Liver (tissue), 9 donors: Measurements from ENCODE around the gene ARAP3. TPM values are rescaled to one million over a fixed set of nuclear protein-coding genes. Genes with fewer than 3 reads are reported as not detected.
A peak's percentile ranks its signal among the peaks of the same experiment; 100 is the strongest.

Experiments
- DNase-seq: peaks from one replicate; pipeline ENCODE4 v3.0.0-alpha.2; 2017; ENCODE audit warnings: low spot score
- H3K27ac ChIP-seq, 2 donors: one replicate each; pipeline ENCODE4 v1.7.0; 2013; ENCODE audit warnings: inconsistent platforms in 2 of 2, low read length in 2 of 2, control low read depth in 1 of 2, low read depth in 1 of 2, mild to moderate bottlenecking in 1 of 2
- H3K27me3 ChIP-seq, 4 donors: one replicate each; pipeline versions ENCODE4 v1.6.1 to v1.7.0; 2013; ENCODE audit warnings: low read length in 3 of 4, inconsistent platforms in 1 of 4, mild to moderate bottlenecking in 1 of 4, moderate library complexity in 1 of 4; ENCODE audit not compliant: control insufficient read depth in 4 of 4, insufficient read depth in 4 of 4
- H3K36me3 ChIP-seq, 4 donors: one replicate each; pipeline versions ENCODE4 v1.6.1 to v1.7.0; 2013; ENCODE audit warnings: low read length in 3 of 4, mild to moderate bottlenecking in 3 of 4, low read depth in 1 of 4, moderate library complexity in 1 of 4; ENCODE audit not compliant: control insufficient read depth in 4 of 4, insufficient read depth in 3 of 4
- H3K4me1 ChIP-seq, 4 donors: one replicate each; pipeline versions ENCODE4 v1.6.1 to v1.7.0; 2013; ENCODE audit warnings: low read length in 3 of 4, mild to moderate bottlenecking in 3 of 4, moderate library complexity in 1 of 4; ENCODE audit not compliant: control insufficient read depth in 4 of 4, insufficient read depth in 4 of 4
- H3K4me3 ChIP-seq, 3 donors: one replicate each; pipeline versions ENCODE4 v1.6.1 to v1.7.0; 2013; ENCODE audit warnings: low read length in 3 of 3, control low read depth in 1 of 3, low read depth in 1 of 3, mild to moderate bottlenecking in 1 of 3
- H3K9ac ChIP-seq, 2 donors: one replicate each; pipeline ENCODE4 v1.7.0; 2013; ENCODE audit warnings: low read length in 2 of 2, mild to moderate bottlenecking in 2 of 2, moderate library complexity in 2 of 2, control low read depth in 1 of 2, low read depth in 1 of 2
- H3K9me3 ChIP-seq, 4 donors: one replicate each; pipeline versions ENCODE4 v1.6.1 to v1.7.0; 2013; ENCODE audit warnings: low read length in 3 of 4; ENCODE audit not compliant: control insufficient read depth in 4 of 4
- ATF3 ChIP-seq: IDR thresholded peaks from 2 replicates; pipeline ENCODE4 v1.6.1; 2016; ENCODE audit warnings: antibody characterized with exemption
- CTCF ChIP-seq: fragments of 150-350 bp; IDR thresholded peaks from 2 replicates; pipeline ENCODE4 v1.5.1; 2017; ENCODE audit warnings: improper control_type of control experiment, low read depth, low read length; ENCODE audit not compliant: missing input control
- EGR1 ChIP-seq, 2 donors: IDR thresholded peaks; 2 replicates each; pipeline ENCODE4 v1.6.1; 2016 to 2018; ENCODE audit warnings: antibody characterized with exemption in 2 of 2, low read depth in 2 of 2
- FOXA1 ChIP-seq: IDR thresholded peaks from 2 replicates; pipeline ENCODE4 v1.6.1; 2016; ENCODE audit warnings: antibody characterized with exemption
- FOXA2 ChIP-seq: IDR thresholded peaks from 2 replicates; pipeline ENCODE4 v1.6.1; 2016; ENCODE audit warnings: antibody characterized with exemption
- GABPA ChIP-seq, 2 donors: IDR thresholded peaks in 1 of 2; conservative IDR thresholded peaks in 1 of 2; 2 replicates each; pipeline ENCODE4 v1.6.1; 2016; ENCODE audit warnings: antibody characterized with exemption in 2 of 2, mild to moderate bottlenecking in 1 of 2, moderate library complexity in 1 of 2
- HNF4A ChIP-seq, 2 donors: conservative IDR thresholded peaks; 2 replicates each; pipeline ENCODE4 v1.6.1; 2016; ENCODE audit warnings: antibody characterized with exemption in 2 of 2, mild to moderate bottlenecking in 2 of 2
- HNF4G ChIP-seq: IDR thresholded peaks from 2 replicates; pipeline ENCODE4 v1.6.1; 2016; ENCODE audit warnings: antibody characterized with exemption
- JUND ChIP-seq, 2 donors: IDR thresholded peaks; 2 replicates each; pipeline ENCODE4 v1.6.1; 2016; ENCODE audit warnings: antibody characterized with exemption in 2 of 2
- MAX ChIP-seq: IDR thresholded peaks from 2 replicates; pipeline ENCODE4 v1.6.1; 2016; ENCODE audit warnings: antibody characterized with exemption
- NR2F2 ChIP-seq: IDR thresholded peaks from 2 replicates; pipeline ENCODE4 v1.6.1; 2016; ENCODE audit warnings: antibody characterized with exemption
- RAD21 ChIP-seq, 2 donors: IDR thresholded peaks; 2 replicates each; pipeline ENCODE4 v1.6.1; 2016; ENCODE audit warnings: antibody characterized with exemption in 2 of 2, mild to moderate bottlenecking in 2 of 2
- RXRA ChIP-seq, 2 donors: IDR thresholded peaks; 2 replicates each; pipeline ENCODE4 v1.6.1; 2017 to 2018; ENCODE audit warnings: antibody characterized with exemption in 2 of 2, mild to moderate bottlenecking in 1 of 2
- SP1 ChIP-seq: IDR thresholded peaks from 2 replicates; pipeline ENCODE4 v1.6.1; 2018; ENCODE audit warnings: antibody characterized with exemption, mild to moderate bottlenecking
- TAF1 ChIP-seq: conservative IDR thresholded peaks from 2 replicates; pipeline ENCODE4 v1.6.1; 2016; ENCODE audit warnings: antibody characterized with exemption, mild to moderate bottlenecking
- YY1 ChIP-seq: IDR thresholded peaks from 2 replicates; pipeline ENCODE4 v1.6.1; 2016; ENCODE audit warnings: antibody characterized with exemption, mild to moderate bottlenecking
- ZBTB33 ChIP-seq: IDR thresholded peaks from 2 replicates; pipeline ENCODE4 v1.6.1; 2016; ENCODE audit warnings: antibody characterized with exemption
- WGBS: extraction: QIAGEN DNeasy Blood & Tissue Kit; methylation state at CpG from one replicate; pipeline ENCODE4 v1.1.7; 2013; 5-methylcytosine and 5-hydroxymethylcytosine counted together
- polyA plus RNA-seq, 2 donors: library from polyadenylated mRNA; stranded (reverse) in 1 of 2; unstranded in 1 of 2; fragments of 200-250 nt in 1 of 2; fragments of >200 nt in 1 of 2; fragmentation: Nextera tagmentation in 1 of 2; extraction: Ambion mirVana in 1 of 2; gene quantifications; one replicate each; pipeline versions ENCODE4 v1.2.1 to v1.2.3, GENCODE V29; 2013 to 2015
- total RNA-seq, 2 donors: library from RNA; depleted of rRNA; stranded (reverse); fragments of >200 nt; gene quantifications; one replicate each; pipeline ENCODE4 v1.2.3, GENCODE V29; 2014
- TF ChIP-seq, protein P1 (sequence below): IDR thresholded peaks from 2 replicates; pipeline ENCODE4 v1.6.1; 2016; ENCODE audit warnings: antibody characterized with exemption, mild to moderate bottlenecking
- donor health status: healthy.
- donor health status: healthy.
- donor health status: healthy.
- donor health status: healthy.
- donor health status: healthy.

The ARAP3 gene
- total and polyA plus RNA-seq, 4 donors: 1.6 to 4.7 (median 2.1) TPM

- TF ChIP-seq MAX (no peak), RXRA (IDR thresholded peaks at IDR 0.05) (no peak)
Measured at GRCh38 chr5:141608046-141608445, 74.0 kb downstream of the ARAP3 start (continued).

DNA sequence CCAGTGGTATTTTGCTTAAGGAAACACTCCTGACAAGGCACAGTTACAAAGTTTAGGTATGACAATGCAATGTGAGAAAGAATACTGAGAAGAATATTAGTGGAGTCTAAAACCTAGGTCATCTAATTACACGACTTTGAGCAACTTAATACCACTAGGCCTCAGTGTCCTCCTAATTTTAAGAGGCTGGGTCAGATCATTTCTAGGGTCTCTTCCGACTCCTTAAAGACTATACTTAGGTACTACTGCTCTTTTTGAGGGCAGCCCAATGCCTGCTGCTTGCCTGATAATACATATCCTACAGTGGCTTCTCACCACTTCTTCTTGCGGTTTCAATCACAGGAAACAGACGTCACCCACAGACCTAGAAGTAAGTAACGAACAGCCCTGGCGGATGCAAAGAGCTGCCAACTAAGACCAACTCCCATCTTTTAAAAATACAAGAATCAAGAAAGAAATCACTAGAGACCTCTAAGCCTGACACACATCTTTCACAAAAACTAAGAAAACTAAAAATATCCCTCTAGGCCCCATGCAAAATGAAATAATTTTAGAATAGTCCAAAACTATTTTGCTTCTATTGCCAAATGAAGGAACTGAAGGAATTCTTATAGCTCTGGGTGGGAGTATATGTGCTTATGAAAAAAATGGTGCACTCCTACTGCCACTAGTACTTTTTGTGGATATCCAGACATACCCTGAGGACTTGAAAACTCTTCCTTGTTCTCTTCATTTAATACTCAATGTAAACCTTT, 76.3 kb downstream of the ARAP3 start:
- Histone ChIP-seq H3K4me1 (peaks cover 18 to 63% (median 51%) of the 10 kb centered on the region in 4 donors), H3K4me3 (no peak overlapping the region), H3K36me3 (no peaks in the 10 kb centered on the region), H3K9me3 (no peaks in the 10 kb centered on the region), H3K27ac (peak overlapping the region; percentile 20 to 51), H3K9ac (peak overlapping the region in 1 of 2 donors; percentile 26), H3K27me3 (no peaks in the 10 kb centered on the region)
- TF ChIP-seq YY1: peak; percentile 13
- TF ChIP-seq EGR1 (IDR thresholded peaks at IDR 0.05; ENCODE audit: low read depth in 2 of 2): no peak
- no peak for TF ChIP-seq RAD21 (IDR thresholded peaks at IDR 0.05)
- TF ChIP-seq GABPA (IDR thresholded peaks at IDR 0.05 in 1 of 2, conservative IDR thresholded peaks at IDR 0.05 in 1 of 2): peak in 1 of 2 donors; percentile 9
- TF ChIP-seq MAX: no peak
- TF ChIP-seq HNF4G: no peak
- no peak for TF ChIP-seq NR2F2
- peak in 1 of 2 donors; percentile 26 for TF ChIP-seq HNF4A (conservative IDR thresholded peaks at IDR 0.05)
- peak; percentile 29 for TF ChIP-seq SP1
- 72% methylated on average over 6 of the region's 6 CpGs for WGBS
- DNase-seq: no peak

GRCh38 chr5:141603923-141604717, 77.9 kb downstream of the ARAP3 start:
- Histone ChIP-seq H3K36me3 (no peaks in the 10 kb centered on the region), H3K9ac (no peak overlapping the region), H3K9me3 (no peaks in the 10 kb centered on the region), H3K27me3 (no peaks in the 10 kb centered on the region), H3K4me1 (peaks cover 10 to 61% (median 43%) of the 10 kb centered on the region in 4 donors), H3K27ac (no peak overlapping the region), H3K4me3 (no peak overlapping the region)
- no peak for TF ChIP-seq ZBTB33
- no peak for TF ChIP-seq HNF4A (conservative IDR thresholded peaks at IDR 0.05)
- TF ChIP-seq, protein P1, sequence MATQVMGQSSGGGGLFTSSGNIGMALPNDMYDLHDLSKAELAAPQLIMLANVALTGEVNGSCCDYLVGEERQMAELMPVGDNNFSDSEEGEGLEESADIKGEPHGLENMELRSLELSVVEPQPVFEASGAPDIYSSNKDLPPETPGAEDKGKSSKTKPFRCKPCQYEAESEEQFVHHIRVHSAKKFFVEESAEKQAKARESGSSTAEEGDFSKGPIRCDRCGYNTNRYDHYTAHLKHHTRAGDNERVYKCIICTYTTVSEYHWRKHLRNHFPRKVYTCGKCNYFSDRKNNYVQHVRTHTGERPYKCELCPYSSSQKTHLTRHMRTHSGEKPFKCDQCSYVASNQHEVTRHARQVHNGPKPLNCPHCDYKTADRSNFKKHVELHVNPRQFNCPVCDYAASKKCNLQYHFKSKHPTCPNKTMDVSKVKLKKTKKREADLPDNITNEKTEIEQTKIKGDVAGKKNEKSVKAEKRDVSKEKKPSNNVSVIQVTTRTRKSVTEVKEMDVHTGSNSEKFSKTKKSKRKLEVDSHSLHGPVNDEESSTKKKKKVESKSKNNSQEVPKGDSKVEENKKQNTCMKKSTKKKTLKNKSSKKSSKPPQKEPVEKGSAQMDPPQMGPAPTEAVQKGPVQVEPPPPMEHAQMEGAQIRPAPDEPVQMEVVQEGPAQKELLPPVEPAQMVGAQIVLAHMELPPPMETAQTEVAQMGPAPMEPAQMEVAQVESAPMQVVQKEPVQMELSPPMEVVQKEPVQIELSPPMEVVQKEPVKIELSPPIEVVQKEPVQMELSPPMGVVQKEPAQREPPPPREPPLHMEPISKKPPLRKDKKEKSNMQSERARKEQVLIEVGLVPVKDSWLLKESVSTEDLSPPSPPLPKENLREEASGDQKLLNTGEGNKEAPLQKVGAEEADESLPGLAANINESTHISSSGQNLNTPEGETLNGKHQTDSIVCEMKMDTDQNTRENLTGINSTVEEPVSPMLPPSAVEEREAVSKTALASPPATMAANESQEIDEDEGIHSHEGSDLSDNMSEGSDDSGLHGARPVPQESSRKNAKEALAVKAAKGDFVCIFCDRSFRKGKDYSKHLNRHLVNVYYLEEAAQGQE: no peak
- no peak for TF ChIP-seq TAF1
- no peak for TF ChIP-seq FOXA2
- TF ChIP-seq RAD21 (IDR thresholded peaks at IDR 0.05): no peak
- no peak for TF ChIP-seq FOXA1
- no peak for TF ChIP-seq JUND (IDR thresholded peaks at IDR 0.05)
- TF ChIP-seq NR2F2: no peak
- no peak for TF ChIP-seq EGR1 (IDR thresholded peaks at IDR 0.05; ENCODE audit: low read depth in 2 of 2)
- no peak for TF ChIP-seq MAX
- TF ChIP-seq ATF3: no peak
- TF ChIP-seq HNF4G: no peak
- TF ChIP-seq CTCF: no peak
- no peak for TF ChIP-seq YY1
- TF ChIP-seq SP1: no peak
- 62% methylated on average over 6 of the region's 6 CpGs for WGBS
- DNase-seq: peak; percentile 40
